Karpas-422 (cell line): ENCODE measurements around the gene DPYD. TPM values are rescaled to one million over a fixed set of nuclear protein-coding genes. Genes with fewer than 3 reads are reported as not detected.

Experiments used
- DNase-seq: peaks from one replicate; pipeline ENCODE4 v3.0.0-alpha.2; 2015
- H2AFZ ChIP-seq: fragments of 200-600 bp; sonication (generic); 2 replicates; pipeline ENCODE4 v1.6.1; 2014; ENCODE audit warnings: antibody characterized with exemption, low read length, mixed read lengths
- H3K27ac ChIP-seq: fragments of 200-600 bp; sonication (generic); 2 replicates; pipeline ENCODE4 v1.5.1; 2014; ENCODE audit warnings: mild to moderate bottlenecking, low read length, moderate library complexity
- H3K27me3 ChIP-seq: fragments of 200-600 bp; sonication (generic); 2 replicates; pipeline ENCODE4 v1.6.1; 2014; ENCODE audit warnings: low read length, mixed read lengths
- H3K36me3 ChIP-seq: fragments of 200-600 bp; sonication (generic); 2 replicates; pipeline ENCODE4 v1.6.1; 2014; ENCODE audit warnings: low read length, mixed read lengths; ENCODE audit not compliant: insufficient read depth
- H3K4me1 ChIP-seq: fragments of 200-600 bp; sonication (generic); 2 replicates; pipeline ENCODE4 v1.6.1; 2014; ENCODE audit warnings: mild to moderate bottlenecking, low read length, mixed read lengths
- H3K4me2 ChIP-seq: fragments of 200-600 bp; sonication (generic); 2 replicates; pipeline ENCODE4 v1.6.1; 2014; ENCODE audit warnings: low read length, low read depth, mild to moderate bottlenecking; ENCODE audit not compliant: poor library complexity, severe bottlenecking
- H3K4me3 ChIP-seq: fragments of 200-600 bp; sonication (generic); 2 replicates; pipeline ENCODE4 v1.5.1; 2014; ENCODE audit warnings: mild to moderate bottlenecking, antibody characterized with exemption, low read length, mixed read lengths
- H3K79me2 ChIP-seq: fragments of 200-600 bp; sonication (generic); 2 replicates; pipeline ENCODE4 v1.6.1; 2014; ENCODE audit warnings: mild to moderate bottlenecking, low read length, mixed read lengths
- H3K9ac ChIP-seq: fragments of 200-600 bp; sonication (generic); 2 replicates; pipeline ENCODE4 v1.6.0; 2014; ENCODE audit warnings: low read length
- H3K9me2 ChIP-seq: fragments of 200-600 bp; sonication (generic), shearing (Covaris generic); replicated peaks from 2 replicates; pipeline ENCODE4 v1.6.0; 2014; ENCODE audit warnings: mild to moderate bottlenecking, low read length, moderate library complexity; ENCODE audit not compliant: insufficient read depth
- H3K9me3 ChIP-seq: fragments of 300-700, 200-600 bp; sonication (generic); 2 replicates; pipeline ENCODE4 v1.6.1; 2014; ENCODE audit warnings: low read length, mixed read lengths
- H4K20me1 ChIP-seq: fragments of 200-600 bp; sonication (generic); 2 replicates; pipeline ENCODE4 v1.6.1; 2014; ENCODE audit warnings: mild to moderate bottlenecking, antibody characterized with exemption, low read length, low read depth; ENCODE audit not compliant: insufficient read depth
- total RNA-seq: library from RNA; depleted of rRNA; stranded (reverse); fragments of >200 nt; shearing (Covaris generic); gene quantifications from 2 replicates; pipeline ENCODE4 v1.2.3, GENCODE V29; 2014; ENCODE audit warnings: low replicate concordance

DPYD gene
- total RNA-seq, 1 experiment from 2014 or later: 59.4 TPM

DNA sequence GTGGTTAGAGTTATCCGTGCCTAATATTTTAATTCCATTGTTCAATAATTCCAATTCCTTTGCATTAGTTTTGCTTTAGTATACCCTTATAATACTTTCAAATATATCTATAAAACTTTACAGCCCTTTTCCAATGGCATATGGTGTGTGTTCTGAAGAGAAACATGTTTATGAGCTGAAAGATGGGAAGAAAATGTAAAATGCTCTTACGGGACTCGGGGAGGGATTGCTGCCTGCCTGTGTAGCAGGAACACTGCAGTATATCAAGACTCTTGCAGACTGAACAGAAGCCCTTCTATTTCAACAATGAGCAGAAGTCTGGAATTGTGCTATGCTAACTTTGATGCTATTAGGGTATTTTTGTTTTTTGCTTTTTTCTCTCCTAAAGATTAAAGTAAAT, 792.4 kb downstream of the DPYD start:
- no peaks in the 10 kb centered on the region for H3K36me3 ChIP-seq
- H4K20me1 ChIP-seq: no peaks in the 10 kb centered on the region
- no peak for DNase-seq
- H3K9me3 ChIP-seq: no peaks in the 10 kb centered on the region
- no peaks in the 10 kb centered on the region for H3K9me2 ChIP-seq
- no peak overlapping the region for H3K27ac ChIP-seq
- H3K27me3 ChIP-seq: no peaks in the 10 kb centered on the region
- no peak overlapping the region for H3K4me2 ChIP-seq
- no peak overlapping the region for H2AFZ ChIP-seq
- H3K4me3 ChIP-seq: no peak overlapping the region
- H3K79me2 ChIP-seq: no peaks in the 10 kb centered on the region
- no peaks in the 10 kb centered on the region for H3K4me1 ChIP-seq
- H3K9ac ChIP-seq: no peak overlapping the region

DNA sequence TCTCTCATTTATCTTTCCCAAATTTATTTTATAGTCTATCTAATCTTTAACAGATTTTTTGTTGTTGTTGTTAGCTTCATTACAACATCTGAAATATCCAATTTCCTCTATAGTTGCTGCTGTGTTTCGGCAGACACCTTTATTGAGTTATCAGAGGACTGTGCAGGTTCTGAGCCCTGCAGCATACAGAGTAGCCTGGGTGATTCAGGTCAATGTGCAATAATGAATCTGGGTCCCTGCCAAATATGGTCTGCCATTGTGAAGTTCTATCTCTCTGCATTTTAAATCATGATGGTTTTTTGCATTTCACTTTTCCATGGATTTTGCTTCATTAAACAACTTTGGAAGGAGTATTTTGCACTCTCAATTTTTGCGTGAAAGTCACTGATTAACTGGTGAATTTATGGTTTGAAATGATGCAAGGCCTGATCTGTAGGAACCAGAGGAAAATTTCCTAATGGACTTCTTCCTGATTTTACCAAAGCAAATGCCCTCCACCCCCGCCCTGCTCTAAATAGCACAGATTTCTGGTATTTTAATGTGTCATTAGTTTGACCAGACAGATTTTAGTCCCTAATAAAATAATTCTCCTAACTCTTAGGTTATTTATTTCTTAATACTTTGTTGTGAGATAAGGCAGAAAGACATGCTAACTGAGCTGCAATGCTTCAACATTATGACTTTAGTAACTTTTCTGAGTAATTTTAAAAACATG, 797.0 kb downstream of the DPYD start:
- H3K4me1 ChIP-seq: no peaks in the 10 kb centered on the region
- H3K9me2 ChIP-seq: no peaks in the 10 kb centered on the region
- H3K27ac ChIP-seq: no peak overlapping the region
- no peak overlapping the region for H2AFZ ChIP-seq
- no peaks in the 10 kb centered on the region for H3K79me2 ChIP-seq
- H4K20me1 ChIP-seq: no peaks in the 10 kb centered on the region
- no peaks in the 10 kb centered on the region for H3K27me3 ChIP-seq
- H3K9me3 ChIP-seq: no peaks in the 10 kb centered on the region
- H3K4me3 ChIP-seq: no peak overlapping the region
- H3K36me3 ChIP-seq: no peaks in the 10 kb centered on the region
- no peak overlapping the region for H3K4me2 ChIP-seq
- no peak for DNase-seq
- H3K9ac ChIP-seq: no peak overlapping the region

GRCh38 chr1:97120806-97121205, 800.0 kb downstream of the DPYD start:
- Histone ChIP-seq H3K9me3 (no peaks in the 10 kb centered on the region), H3K27me3 (no peaks in the 10 kb centered on the region), H3K4me2 (no peak overlapping the region), H3K36me3 (no peaks in the 10 kb centered on the region), H3K27ac (no peak overlapping the region), H3K4me3 (no peak overlapping the region), H3K79me2 (no peaks in the 10 kb centered on the region), H3K4me1 (no peaks in the 10 kb centered on the region), H4K20me1 (no peaks in the 10 kb centered on the region), H2AFZ (no peak overlapping the region), H3K9me2 (no peaks in the 10 kb centered on the region), H3K9ac (no peak overlapping the region)
- DNase-seq: no peak

- Histone ChIP-seq H2AFZ (no peak overlapping the region), H3K9me2 (no peaks in the 10 kb centered on the region), H3K27me3 (no peaks in the 10 kb centered on the region), H3K4me1 (no peaks in the 10 kb centered on the region), H4K20me1 (no peaks in the 10 kb centered on the region), H3K79me2 (no peaks in the 10 kb centered on the region), H3K4me2 (no peak overlapping the region), H3K9me3 (no peaks in the 10 kb centered on the region), H3K4me3 (no peak overlapping the region), H3K9ac (no peak overlapping the region), H3K27ac (no peak overlapping the region), H3K36me3 (no peaks in the 10 kb centered on the region)
- no peak for DNase-seq
Observed at GRCh38 chr1:97119260-97120158, 801.3 kb downstream of the DPYD start.

DNA sequence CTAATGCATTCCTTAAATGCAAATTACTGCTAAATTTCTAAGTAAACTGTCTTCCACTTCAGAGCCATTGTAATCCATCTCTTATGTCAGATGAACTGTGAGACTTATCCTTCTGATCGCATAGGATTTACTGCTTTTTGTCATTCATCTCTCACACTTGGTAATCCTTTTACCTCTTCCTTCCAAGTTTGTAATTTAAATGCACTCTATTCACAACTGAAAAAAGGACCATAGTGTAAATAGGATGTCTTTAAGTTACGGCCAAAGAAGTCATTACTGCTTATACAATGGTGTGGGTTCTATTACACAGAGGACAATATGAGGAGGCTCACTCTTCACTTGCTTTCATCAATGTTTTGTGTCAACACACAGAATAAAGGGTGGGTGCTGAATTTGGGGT, 806.0 kb downstream of the DPYD start:
- Histone ChIP-seq H3K79me2 (no peaks in the 10 kb centered on the region), H3K4me2 (no peak overlapping the region), H4K20me1 (no peaks in the 10 kb centered on the region), H3K9me3 (no peaks in the 10 kb centered on the region), H3K4me3 (no peak overlapping the region), H2AFZ (no peak overlapping the region), H3K9me2 (no peaks in the 10 kb centered on the region), H3K9ac (no peak overlapping the region), H3K27me3 (no peaks in the 10 kb centered on the region), H3K27ac (no peak overlapping the region), H3K4me1 (no peaks in the 10 kb centered on the region), H3K36me3 (no peaks in the 10 kb centered on the region)
- no peak for DNase-seq

DNA sequence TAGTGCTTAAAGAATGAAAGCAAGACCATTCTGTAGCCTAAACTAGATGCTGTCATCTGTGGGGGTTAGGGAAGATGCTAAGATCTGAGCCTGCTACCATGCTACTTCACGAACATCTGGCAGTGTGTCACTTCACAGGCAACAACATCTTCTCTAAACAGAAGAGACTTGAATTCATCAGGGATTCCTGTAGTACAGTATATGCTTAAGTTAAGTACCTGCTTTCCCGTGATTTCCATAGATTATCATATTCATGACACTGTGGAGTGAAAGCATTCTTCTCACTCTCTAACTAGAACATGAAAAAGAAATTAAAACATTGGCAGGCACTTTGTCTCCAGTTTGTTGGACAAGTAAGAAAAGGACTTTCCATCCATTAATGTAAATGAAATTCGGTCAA, 808.4 kb downstream of the DPYD start:
- no peak overlapping the region for H3K9ac ChIP-seq

GRCh38 chr1:97108179-97108578, 812.7 kb downstream of the DPYD start:
- Histone ChIP-seq H3K27me3 (no peaks in the 10 kb centered on the region), H3K4me2 (no peak overlapping the region), H3K9me3 (no peaks in the 10 kb centered on the region), H3K36me3 (no peaks in the 10 kb centered on the region), H3K9ac (no peak overlapping the region), H3K79me2 (no peaks in the 10 kb centered on the region), H3K4me3 (no peak overlapping the region), H3K27ac (no peak overlapping the region), H3K4me1 (no peaks in the 10 kb centered on the region), H4K20me1 (no peaks in the 10 kb centered on the region), H3K9me2 (no peaks in the 10 kb centered on the region), H2AFZ (no peak overlapping the region)
- no peak for DNase-seq

More for the DNA sequence above, 808.4 kb downstream of the DPYD start:
- Histone ChIP-seq H3K79me2 (no peaks in the 10 kb centered on the region), H3K4me1 (no peaks in the 10 kb centered on the region), H3K27me3 (no peaks in the 10 kb centered on the region), H3K27ac (no peak overlapping the region), H3K9me2 (no peaks in the 10 kb centered on the region), H2AFZ (no peak overlapping the region), H4K20me1 (no peaks in the 10 kb centered on the region), H3K4me2 (no peak overlapping the region), H3K4me3 (no peak overlapping the region), H3K36me3 (no peaks in the 10 kb centered on the region), H3K9me3 (no peaks in the 10 kb centered on the region)
- DNase-seq: no peak

DNA sequence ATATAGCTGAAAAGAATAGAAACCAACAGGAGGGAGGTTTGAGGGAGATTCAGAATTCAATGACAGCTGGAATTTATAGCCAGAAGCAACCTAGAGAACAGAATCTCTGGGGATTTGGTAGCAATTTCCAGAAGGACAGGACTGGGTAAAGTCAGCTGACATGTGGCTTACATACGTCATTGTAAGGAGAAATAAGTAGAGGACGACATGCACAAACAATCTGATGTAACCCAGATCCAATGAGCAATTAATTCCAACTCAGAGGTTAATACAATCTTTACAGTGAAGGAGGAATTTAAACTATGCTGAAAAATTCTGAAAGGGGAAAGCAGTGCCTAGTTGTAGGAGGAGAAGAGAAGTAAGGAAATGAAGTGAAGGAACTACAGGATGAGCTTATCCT, 815.3 kb downstream of the DPYD start:
- no peaks in the 10 kb centered on the region for H3K27me3 ChIP-seq
- no peaks in the 10 kb centered on the region for H4K20me1 ChIP-seq
- H3K9me2 ChIP-seq: no peaks in the 10 kb centered on the region
- H3K4me3 ChIP-seq: no peak overlapping the region
- no peak overlapping the region for H3K27ac ChIP-seq
- H3K36me3 ChIP-seq: no peaks in the 10 kb centered on the region
- no peak overlapping the region for H3K4me2 ChIP-seq
- no peaks in the 10 kb centered on the region for H3K79me2 ChIP-seq
- no peak overlapping the region for H3K9ac ChIP-seq
- H3K4me1 ChIP-seq: no peaks in the 10 kb centered on the region
- no peak for DNase-seq
- H2AFZ ChIP-seq: no peak overlapping the region
- no peaks in the 10 kb centered on the region for H3K9me3 ChIP-seq
